ENCODE measurements around the gene CREB1. TPM values are rescaled to one million over a fixed set of nuclear protein-coding genes. Genes with fewer than 3 reads are reported as not detected.

The CREB1 gene
- total and polyA plus RNA-seq, 2 donors (not counting 1 experiment from before 2014, with no cell fraction given): 37.7 to 47.4 TPM

DNA sequence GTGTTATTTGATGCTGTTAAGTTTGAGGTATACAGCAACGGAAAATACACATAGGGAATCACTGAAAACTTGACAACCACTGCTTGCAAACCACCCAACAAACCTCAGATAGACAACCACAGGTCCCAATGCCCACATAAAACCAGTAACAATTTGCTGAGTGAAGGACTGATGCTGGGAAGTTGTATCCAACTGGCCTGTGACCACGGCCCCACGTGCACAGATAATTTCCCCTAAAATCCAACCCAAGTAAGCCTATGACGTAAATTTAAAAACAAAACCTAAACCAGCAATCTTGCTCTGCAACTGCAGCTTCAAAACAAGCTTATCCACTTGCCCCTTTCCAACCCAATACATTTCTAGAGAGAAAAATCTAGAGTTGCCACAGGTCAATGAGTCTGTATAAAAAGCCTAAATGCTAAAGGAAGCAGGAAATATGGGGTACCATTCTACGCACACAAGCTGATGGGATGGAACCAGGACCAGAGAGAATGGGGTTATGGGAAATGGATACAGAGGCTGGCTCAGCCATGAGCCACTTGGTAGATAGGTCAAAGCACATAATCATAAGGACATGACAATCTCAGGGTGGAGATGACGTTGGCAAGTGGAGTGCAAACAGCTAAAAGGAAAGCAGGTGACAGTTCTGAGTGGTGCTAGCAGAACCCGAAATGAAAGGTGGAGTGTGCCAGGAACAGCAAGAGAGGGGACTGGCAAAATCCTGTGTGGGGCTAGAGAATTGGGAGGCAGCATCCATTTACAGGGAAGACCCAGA is 27.8 kb upstream of the CREB1 start:
- Histone ChIP-seq H4K20me1 (ENCODE audit: control insufficient read depth, extremely low read depth, insufficient read depth, low read length) (no peaks in the 10 kb centered on the region), H3K4me1 (ENCODE audit: control insufficient read depth, extremely low read depth, insufficient read depth, low read length) (peaks cover 16% of the 10 kb centered on the region), H3K27ac (ENCODE audit: insufficient read depth, low read length) (no peak overlapping the region), H3K36me3 (ENCODE audit: control insufficient read depth, insufficient read depth, low read length) (no peaks in the 10 kb centered on the region), H3K9me3 (ENCODE audit: control insufficient read depth, insufficient read depth, low read depth, low read length) (no peaks in the 10 kb centered on the region), H3K4me2 (ENCODE audit: extremely low read depth, insufficient read depth, low read length) (no peak overlapping the region), H3K9ac (ENCODE audit: insufficient read depth, low read length) (no peak overlapping the region), H3K79me2 (ENCODE audit: control insufficient read depth, insufficient read depth, low read length) (no peaks in the 10 kb centered on the region), H2AFZ (ENCODE audit: low read length) (no peak overlapping the region), H3K4me3 (replicated peaks in 1 of 4; ENCODE audit: control extremely low read depth in 1 of 4, insufficient read depth in 1 of 4, low read depth in 3 of 4, low read length in 4 of 4) (no peak overlapping the region), H3K27me3 (ENCODE audit: control insufficient read depth, insufficient read depth, low read length) (no peaks in the 10 kb centered on the region)
- TF ChIP-seq, protein P1, sequence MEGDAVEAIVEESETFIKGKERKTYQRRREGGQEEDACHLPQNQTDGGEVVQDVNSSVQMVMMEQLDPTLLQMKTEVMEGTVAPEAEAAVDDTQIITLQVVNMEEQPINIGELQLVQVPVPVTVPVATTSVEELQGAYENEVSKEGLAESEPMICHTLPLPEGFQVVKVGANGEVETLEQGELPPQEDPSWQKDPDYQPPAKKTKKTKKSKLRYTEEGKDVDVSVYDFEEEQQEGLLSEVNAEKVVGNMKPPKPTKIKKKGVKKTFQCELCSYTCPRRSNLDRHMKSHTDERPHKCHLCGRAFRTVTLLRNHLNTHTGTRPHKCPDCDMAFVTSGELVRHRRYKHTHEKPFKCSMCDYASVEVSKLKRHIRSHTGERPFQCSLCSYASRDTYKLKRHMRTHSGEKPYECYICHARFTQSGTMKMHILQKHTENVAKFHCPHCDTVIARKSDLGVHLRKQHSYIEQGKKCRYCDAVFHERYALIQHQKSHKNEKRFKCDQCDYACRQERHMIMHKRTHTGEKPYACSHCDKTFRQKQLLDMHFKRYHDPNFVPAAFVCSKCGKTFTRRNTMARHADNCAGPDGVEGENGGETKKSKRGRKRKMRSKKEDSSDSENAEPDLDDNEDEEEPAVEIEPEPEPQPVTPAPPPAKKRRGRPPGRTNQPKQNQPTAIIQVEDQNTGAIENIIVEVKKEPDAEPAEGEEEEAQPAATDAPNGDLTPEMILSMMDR (conservative IDR thresholded peaks at IDR 0.05 in 1 of 2, IDR thresholded peaks at IDR 0.05 in 1 of 2; ENCODE audit: low read depth in 1 of 2, low read length in 2 of 2): no peak
- no peak for TF ChIP-seq EZH2 (IDR thresholded peaks at IDR 0.05; ENCODE audit: low read length, missing control alignments)
- DNase-seq (ENCODE audit: low read depth in 2 of 2): no peak

DNA sequence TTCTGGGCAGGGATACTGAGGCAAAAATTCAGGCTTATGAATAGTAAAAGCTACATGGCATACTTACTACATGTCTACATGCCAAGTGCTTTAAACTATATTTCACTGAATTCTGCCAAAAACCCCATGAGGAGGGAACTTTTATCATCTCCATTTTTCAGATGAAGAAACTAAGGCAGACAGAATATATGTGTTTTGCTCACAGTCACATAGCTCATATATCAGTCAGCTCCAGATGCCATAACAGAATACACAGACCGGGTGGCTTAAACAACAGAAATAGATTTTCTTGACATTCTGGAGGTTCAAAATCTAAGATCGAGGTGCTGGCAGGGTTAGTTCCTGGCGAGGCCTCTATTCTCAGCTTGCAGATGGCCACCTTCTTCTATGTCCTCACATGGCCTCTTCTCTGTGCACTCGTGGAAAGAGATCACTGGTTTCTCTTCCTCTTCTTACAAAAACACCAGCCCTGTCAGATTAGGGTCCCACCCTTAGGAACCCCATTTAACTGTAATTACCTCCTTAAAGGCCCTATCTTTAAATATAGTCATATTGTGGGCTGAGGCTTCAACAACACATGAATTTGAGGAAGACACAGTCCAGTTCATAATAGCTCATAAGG is 27.1 kb upstream of the CREB1 start:
- Histone ChIP-seq H3K9ac (ENCODE audit: insufficient read depth, low read length) (no peak overlapping the region), H2AFZ (ENCODE audit: low read length) (no peak overlapping the region), H3K4me2 (ENCODE audit: extremely low read depth, insufficient read depth, low read length) (no peak overlapping the region), H3K27ac (ENCODE audit: insufficient read depth, low read length) (no peak overlapping the region), H3K79me2 (ENCODE audit: control insufficient read depth, insufficient read depth, low read length) (no peaks in the 10 kb centered on the region), H3K36me3 (ENCODE audit: control insufficient read depth, insufficient read depth, low read length) (no peaks in the 10 kb centered on the region), H4K20me1 (ENCODE audit: control insufficient read depth, extremely low read depth, insufficient read depth, low read length) (no peaks in the 10 kb centered on the region), H3K27me3 (ENCODE audit: control insufficient read depth, insufficient read depth, low read length) (no peaks in the 10 kb centered on the region), H3K9me3 (ENCODE audit: control insufficient read depth, insufficient read depth, low read depth, low read length) (no peaks in the 10 kb centered on the region), H3K4me1 (ENCODE audit: control insufficient read depth, extremely low read depth, insufficient read depth, low read length) (peaks cover 16% of the 10 kb centered on the region), H3K4me3 (replicated peaks in 1 of 4; ENCODE audit: control extremely low read depth in 1 of 4, insufficient read depth in 1 of 4, low read depth in 3 of 4, low read length in 4 of 4) (no peak overlapping the region)
- no peak for DNase-seq (ENCODE audit: low read depth in 2 of 2)
- no peak for TF ChIP-seq EZH2 (IDR thresholded peaks at IDR 0.05; ENCODE audit: low read length, missing control alignments)
- TF ChIP-seq, protein P1 (conservative IDR thresholded peaks at IDR 0.05 in 1 of 2, IDR thresholded peaks at IDR 0.05 in 1 of 2; ENCODE audit: low read depth in 1 of 2, low read length in 2 of 2): no peak

DNA sequence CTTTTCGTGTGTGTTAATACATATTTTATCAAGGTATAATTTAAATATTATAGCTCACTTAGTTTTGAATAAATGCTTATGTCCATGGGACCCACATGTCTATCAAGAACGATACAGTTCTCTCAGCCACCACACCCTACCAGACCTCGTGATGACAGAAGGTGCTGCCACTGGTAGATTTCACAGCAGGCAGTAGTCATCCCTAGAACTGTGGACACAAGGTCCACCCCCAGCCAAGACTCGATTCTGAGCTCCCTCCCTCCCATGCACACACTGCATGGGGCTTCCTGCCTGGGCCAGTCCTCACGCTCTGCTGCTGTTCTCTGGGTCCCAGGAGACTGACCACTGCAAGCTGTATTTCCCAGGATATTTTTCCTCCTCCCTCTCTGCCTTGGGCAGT is 26.5 kb upstream of the CREB1 start:
- no peaks in the 10 kb centered on the region for H3K9me3 ChIP-seq (ENCODE audit: control insufficient read depth, insufficient read depth, low read depth, low read length)
- H3K4me1 ChIP-seq (ENCODE audit: control insufficient read depth, extremely low read depth, insufficient read depth, low read length): peaks cover 16% of the 10 kb centered on the region
- no peak overlapping the region for H2AFZ ChIP-seq (ENCODE audit: low read length)
- H3K79me2 ChIP-seq (ENCODE audit: control insufficient read depth, insufficient read depth, low read length): no peaks in the 10 kb centered on the region
- peak in 1 of 2 donors; percentile 45 for DNase-seq (ENCODE audit: low read depth in 2 of 2)
- H4K20me1 ChIP-seq (ENCODE audit: control insufficient read depth, extremely low read depth, insufficient read depth, low read length): no peaks in the 10 kb centered on the region
- no peak overlapping the region for H3K4me2 ChIP-seq (ENCODE audit: extremely low read depth, insufficient read depth, low read length)
- H3K27me3 ChIP-seq (ENCODE audit: control insufficient read depth, insufficient read depth, low read length): no peaks in the 10 kb centered on the region
- H3K27ac ChIP-seq (ENCODE audit: insufficient read depth, low read length): no peak overlapping the region
- H3K36me3 ChIP-seq (ENCODE audit: control insufficient read depth, insufficient read depth, low read length): no peaks in the 10 kb centered on the region
- H3K9ac ChIP-seq (ENCODE audit: insufficient read depth, low read length): no peak overlapping the region
- no peak overlapping the region for H3K4me3 ChIP-seq (replicated peaks in 1 of 4; ENCODE audit: control extremely low read depth in 1 of 4, insufficient read depth in 1 of 4, low read depth in 3 of 4, low read length in 4 of 4)
- TF ChIP-seq EZH2 (IDR thresholded peaks at IDR 0.05; ENCODE audit: low read length, missing control alignments): no peak
- TF ChIP-seq, protein P1 (conservative IDR thresholded peaks at IDR 0.05 in 1 of 2, IDR thresholded peaks at IDR 0.05 in 1 of 2; ENCODE audit: low read depth in 1 of 2, low read length in 2 of 2): no peak
